HT1080 (cell line): ENCODE data around the gene KCNK10. TPM values are rescaled to one million over a fixed set of nuclear protein-coding genes. Genes with fewer than 3 reads are reported as not detected.

Experiments used
- total RNA-seq: library from RNA; depleted of rRNA; stranded (reverse); fragments of >200 nt; shearing (Covaris generic); gene quantifications from 2 replicates; pipeline ENCODE4 v1.2.3, GENCODE V29; 2014; rRNA removed

KCNK10 gene
- total RNA-seq, 1 experiment from 2014 or later, result not detected

Other genes with a start within 250 kb of the KCNK10 start
- gene SPATA7, start 62.4 kb upstream of the KCNK10 start, total RNA-seq, result 3.5 and 7.2 TPM in 2 replicates
- 2.6 and 3.8 TPM in 2 replicates for gene PTPN21, start 231.7 kb upstream of the KCNK10 start, total RNA-seq
- 70.3 and 78.4 TPM in 2 replicates for gene ZC3H14, start 239.8 kb upstream of the KCNK10 start, total RNA-seq